Stimulated activated CD8-positive, alpha-beta memory T cell treated with anti-CD3 and anti-CD28 coated beads, Interleukin-2, amount 100 ng/mL, for 48 hours (primary cell): ENCODE data around the gene KCNAB2.
"Not testable (repeated sequence)": the region's sequence is repeated elsewhere in the genome, so short reads cannot be mapped to it uniquely, and the experiment has no call there.

Experiments
- DNase-seq, 2 donors: peaks; one replicate each; pipeline ENCODE4 v3.0.0-alpha.2; 2020; ENCODE audit warnings: low read depth in 2 of 2

Gene KCNAB2

GRCh38 chr1:6010554-6010953 lies 35.1 kb upstream of the KCNAB2 start:
- no peak for DNase-seq

GRCh38 chr1:6011161-6011945 lies 34.3 kb upstream of the KCNAB2 start:
- DNase-seq, result no peak

- DNase-seq, result no peak
Measured at GRCh38 chr1:6011946-6012258, 33.8 kb upstream of the KCNAB2 start.

- DNase-seq, result no peak
Measured at GRCh38 chr1:6012529-6013318, 33.0 kb upstream of the KCNAB2 start.

GRCh38 chr1:6013491-6013890 lies 32.2 kb upstream of the KCNAB2 start:
- no peak for DNase-seq

GRCh38 chr1:6014130-6014999 lies 31.3 kb upstream of the KCNAB2 start:
- no peak for DNase-seq

- DNase-seq, result no peak
Measured at GRCh38 chr1:6016191-6016865, 29.4 kb upstream of the KCNAB2 start.

- not testable (repeated sequence) for DNase-seq
Measured at GRCh38 chr1:6017654-6018053, 28.0 kb upstream of the KCNAB2 start.

- DNase-seq, result no peak
Measured at GRCh38 chr1:6019166-6019845, 26.4 kb upstream of the KCNAB2 start.

- no peak for DNase-seq
Measured at GRCh38 chr1:6022193-6022592, 23.5 kb upstream of the KCNAB2 start.

- no peak for DNase-seq
Measured at GRCh38 chr1:6023346-6023745, 22.3 kb upstream of the KCNAB2 start.

GRCh38 chr1:6024376-6024775 lies 21.3 kb upstream of the KCNAB2 start:
- DNase-seq, result no peak

GRCh38 chr1:6025269-6026094 lies 20.2 kb upstream of the KCNAB2 start:
- DNase-seq, result no peak

GRCh38 chr1:6026095-6026809 lies 19.4 kb upstream of the KCNAB2 start:
- DNase-seq, result peak; percentile 93 to 94

GRCh38 chr1:6027591-6027990 lies 18.1 kb upstream of the KCNAB2 start:
- peak in 1 of 2 donors; percentile 30 for DNase-seq

GRCh38 chr1:6028042-6028850 lies 17.4 kb upstream of the KCNAB2 start:
- peak in 1 of 2 donors; percentile 46 for DNase-seq

- no peak for DNase-seq
Measured at GRCh38 chr1:6029351-6029750, 16.3 kb upstream of the KCNAB2 start.

GRCh38 chr1:6030132-6030531 lies 15.6 kb upstream of the KCNAB2 start:
- no peak for DNase-seq
